ENCODE measurements around the gene GOPC. TPM values are rescaled to one million over a fixed set of nuclear protein-coding genes. Genes with fewer than 3 reads are reported as not detected.

GOPC gene
- total RNA-seq, 1 experiment from 2014 or later = 24.2 TPM

DNA sequence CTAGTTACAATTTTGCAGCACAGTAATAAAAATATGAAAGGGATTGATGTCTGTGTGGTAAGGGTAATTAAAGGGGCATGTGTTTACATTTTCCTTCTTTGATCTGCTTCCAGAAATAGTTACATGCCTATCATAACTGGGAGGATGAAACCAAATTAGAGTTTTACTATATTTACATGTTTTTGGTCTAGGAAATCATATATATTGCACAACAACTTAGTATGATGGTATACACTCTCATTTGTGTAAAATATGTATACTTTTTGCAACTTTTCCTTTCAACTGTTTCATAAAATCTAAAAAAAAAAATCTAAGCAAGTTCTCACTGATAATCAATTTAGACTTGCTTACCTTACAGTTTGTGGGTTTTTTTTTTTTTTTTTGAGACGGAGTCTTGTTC is 87.7 kb downstream of the GOPC start:
- TF ChIP-seq POLR2AphosphoS5 (IDR thresholded peaks at IDR 0.05; ENCODE audit: low read depth, low read length) (no peak), ZNF274 (IDR thresholded peaks at IDR 0.05; ENCODE audit: low read depth, low read length) (no peak), CEBPB (IDR thresholded peaks at IDR 0.05; ENCODE audit: low read depth) (no peak), CBX3 (IDR thresholded peaks at IDR 0.05; ENCODE audit: low read depth) (no peak), FOSL1 (IDR thresholded peaks at IDR 0.05; ENCODE audit: low read depth) (no peak), ZFX (IDR thresholded peaks at IDR 0.05) (no peak), SP1 (IDR thresholded peaks at IDR 0.05; ENCODE audit: low read depth) (no peak), SIN3A (IDR thresholded peaks at IDR 0.05; ENCODE audit: low read depth) (no peak), TCF7L2 (IDR thresholded peaks at IDR 0.05; ENCODE audit: borderline replicate concordance, extremely low read depth, insufficient read depth, insufficient read length) (no peak), SRF (IDR thresholded peaks at IDR 0.05; ENCODE audit: low read depth) (no peak), EZH2phosphoT487 (IDR thresholded peaks at IDR 0.05; ENCODE audit: borderline replicate concordance) (no peak), YY1 (IDR thresholded peaks at IDR 0.05; ENCODE audit: extremely low read depth, insufficient replicate concordance, low read depth, low read length) (no peak)
- TF ChIP-seq, protein P1, sequence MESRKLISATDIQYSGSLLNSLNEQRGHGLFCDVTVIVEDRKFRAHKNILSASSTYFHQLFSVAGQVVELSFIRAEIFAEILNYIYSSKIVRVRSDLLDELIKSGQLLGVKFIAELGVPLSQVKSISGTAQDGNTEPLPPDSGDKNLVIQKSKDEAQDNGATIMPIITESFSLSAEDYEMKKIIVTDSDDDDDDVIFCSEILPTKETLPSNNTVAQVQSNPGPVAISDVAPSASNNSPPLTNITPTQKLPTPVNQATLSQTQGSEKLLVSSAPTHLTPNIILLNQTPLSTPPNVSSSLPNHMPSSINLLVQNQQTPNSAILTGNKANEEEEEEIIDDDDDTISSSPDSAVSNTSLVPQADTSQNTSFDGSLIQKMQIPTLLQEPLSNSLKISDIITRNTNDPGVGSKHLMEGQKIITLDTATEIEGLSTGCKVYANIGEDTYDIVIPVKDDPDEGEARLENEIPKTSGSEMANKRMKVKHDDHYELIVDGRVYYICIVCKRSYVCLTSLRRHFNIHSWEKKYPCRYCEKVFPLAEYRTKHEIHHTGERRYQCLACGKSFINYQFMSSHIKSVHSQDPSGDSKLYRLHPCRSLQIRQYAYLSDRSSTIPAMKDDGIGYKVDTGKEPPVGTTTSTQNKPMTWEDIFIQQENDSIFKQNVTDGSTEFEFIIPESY (IDR thresholded peaks at IDR 0.05; ENCODE audit: extremely low read depth, insufficient replicate concordance, low read length) = no peak
- TF ChIP-seq, protein P2, sequence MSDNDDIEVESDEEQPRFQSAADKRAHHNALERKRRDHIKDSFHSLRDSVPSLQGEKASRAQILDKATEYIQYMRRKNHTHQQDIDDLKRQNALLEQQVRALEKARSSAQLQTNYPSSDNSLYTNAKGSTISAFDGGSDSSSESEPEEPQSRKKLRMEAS (IDR thresholded peaks at IDR 0.05) = no peak
- TF ChIP-seq, protein P3, sequence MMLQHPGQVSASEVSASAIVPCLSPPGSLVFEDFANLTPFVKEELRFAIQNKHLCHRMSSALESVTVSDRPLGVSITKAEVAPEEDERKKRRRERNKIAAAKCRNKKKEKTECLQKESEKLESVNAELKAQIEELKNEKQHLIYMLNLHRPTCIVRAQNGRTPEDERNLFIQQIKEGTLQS (IDR thresholded peaks at IDR 0.05) = no peak
- TF ChIP-seq, protein P4, sequence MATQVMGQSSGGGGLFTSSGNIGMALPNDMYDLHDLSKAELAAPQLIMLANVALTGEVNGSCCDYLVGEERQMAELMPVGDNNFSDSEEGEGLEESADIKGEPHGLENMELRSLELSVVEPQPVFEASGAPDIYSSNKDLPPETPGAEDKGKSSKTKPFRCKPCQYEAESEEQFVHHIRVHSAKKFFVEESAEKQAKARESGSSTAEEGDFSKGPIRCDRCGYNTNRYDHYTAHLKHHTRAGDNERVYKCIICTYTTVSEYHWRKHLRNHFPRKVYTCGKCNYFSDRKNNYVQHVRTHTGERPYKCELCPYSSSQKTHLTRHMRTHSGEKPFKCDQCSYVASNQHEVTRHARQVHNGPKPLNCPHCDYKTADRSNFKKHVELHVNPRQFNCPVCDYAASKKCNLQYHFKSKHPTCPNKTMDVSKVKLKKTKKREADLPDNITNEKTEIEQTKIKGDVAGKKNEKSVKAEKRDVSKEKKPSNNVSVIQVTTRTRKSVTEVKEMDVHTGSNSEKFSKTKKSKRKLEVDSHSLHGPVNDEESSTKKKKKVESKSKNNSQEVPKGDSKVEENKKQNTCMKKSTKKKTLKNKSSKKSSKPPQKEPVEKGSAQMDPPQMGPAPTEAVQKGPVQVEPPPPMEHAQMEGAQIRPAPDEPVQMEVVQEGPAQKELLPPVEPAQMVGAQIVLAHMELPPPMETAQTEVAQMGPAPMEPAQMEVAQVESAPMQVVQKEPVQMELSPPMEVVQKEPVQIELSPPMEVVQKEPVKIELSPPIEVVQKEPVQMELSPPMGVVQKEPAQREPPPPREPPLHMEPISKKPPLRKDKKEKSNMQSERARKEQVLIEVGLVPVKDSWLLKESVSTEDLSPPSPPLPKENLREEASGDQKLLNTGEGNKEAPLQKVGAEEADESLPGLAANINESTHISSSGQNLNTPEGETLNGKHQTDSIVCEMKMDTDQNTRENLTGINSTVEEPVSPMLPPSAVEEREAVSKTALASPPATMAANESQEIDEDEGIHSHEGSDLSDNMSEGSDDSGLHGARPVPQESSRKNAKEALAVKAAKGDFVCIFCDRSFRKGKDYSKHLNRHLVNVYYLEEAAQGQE (IDR thresholded peaks at IDR 0.05; ENCODE audit: low read depth) = no peak
- no TSS peak for BruUV-seq (replicated peaks)
- CTCF ChIA-PET = no interaction called here
- Histone ChIP-seq H3K27me3 (ENCODE audit: insufficient read depth, low read length) (no peaks in the 10 kb centered on the region), H3K36me3 (ENCODE audit: control insufficient read depth in 1 of 2, insufficient read depth in 2 of 2, low read length in 2 of 2) (no peaks in the 10 kb centered on the region), H3K27ac (ENCODE audit: low read depth, low read length) (no peak overlapping the region), H3K79me2 (ENCODE audit: insufficient read depth, low read length) (no peaks in the 10 kb centered on the region), H3K9ac (ENCODE audit: low read length) (no peak overlapping the region), H3K4me2 (ENCODE audit: low read length) (no peak overlapping the region), H3K9me2 (ENCODE audit: insufficient read depth) (no peaks in the 10 kb centered on the region), H3K4me3 (replicated peaks in 1 of 2; ENCODE audit: low read depth in 1 of 2, low read length in 2 of 2) (no peak overlapping the region), H3K9me3 (ENCODE audit: control insufficient read depth in 1 of 2, insufficient read depth in 1 of 2, low read depth in 1 of 2, low read length in 2 of 2) (no peaks in the 10 kb centered on the region), H2AFZ (ENCODE audit: low read depth, low read length, poor library complexity, severe bottlenecking) (no peak overlapping the region), H3K4me1 (ENCODE audit: control insufficient read depth in 1 of 2, insufficient read depth in 2 of 2, low read length in 2 of 2) (no peaks in the 10 kb centered on the region), H4K20me1 (ENCODE audit: insufficient read depth) (no peaks in the 10 kb centered on the region)
- intact Hi-C loops (cut with micrococcal nuclease) = no loop called here
- DNase-seq (ENCODE audit: low read depth, low spot score) (no peak), ATAC-seq (no peak)
- POLR2A ChIA-PET = no interaction called here
- RAD21 ChIA-PET (ENCODE audit: low non-redundant PET in 1 of 2, low total read pairs in 2 of 2, uncharacterized antibody in 2 of 2, unreplicated experiment in 2 of 2) = interaction anchor here in 1 of 2 experiments (0.7 kb wide), 1 partner anchor 122 kb away, joined by 3 read pairs; no protein-coding TSS in a partner anchor
